Measurements from ENCODE around the gene PRPH2.
"Not testable (repeated sequence)": the region's sequence is repeated elsewhere in the genome, so short reads cannot be mapped to it uniquely, and the experiment has no call there.

Gene PRPH2

GRCh38 chr6:42742116-42742894 lies 19.9 kb upstream of the PRPH2 start:
- Histone ChIP-seq H3K4me3 (no peak overlapping the region), H3K27ac (no peak overlapping the region)
- no peak for TF ChIP-seq CTCF (IDR thresholded peaks at IDR 0.05)
- DNase-seq (ENCODE audit: low spot score), result no peak

- Histone ChIP-seq H3K27ac (no peak overlapping the region), H3K4me3 (no peak overlapping the region)
- no peak for DNase-seq (ENCODE audit: low spot score)
- no peak for TF ChIP-seq CTCF (IDR thresholded peaks at IDR 0.05)
Observed at GRCh38 chr6:42740725-42741124, 18.3 kb upstream of the PRPH2 start.

- DNase-seq (ENCODE audit: low spot score), result no peak
- no peak overlapping the region for H3K4me3 ChIP-seq
- TF ChIP-seq CTCF (IDR thresholded peaks at IDR 0.05), result no peak
- H3K27ac ChIP-seq, result no peak overlapping the region
Observed at GRCh38 chr6:42735976-42736375, 13.6 kb upstream of the PRPH2 start.

GRCh38 chr6:42733867-42734481 lies 11.6 kb upstream of the PRPH2 start:
- H3K27ac ChIP-seq; DNase-seq (ENCODE audit: low spot score); H3K4me3 ChIP-seq: not testable (repeated sequence)

GRCh38 chr6:42729731-42730130 lies 7.3 kb upstream of the PRPH2 start:
- DNase-seq (ENCODE audit: low spot score), result no peak
- TF ChIP-seq CTCF (IDR thresholded peaks at IDR 0.05), result no peak

GRCh38 chr6:42727627-42728026 lies 5.2 kb upstream of the PRPH2 start:
- Histone ChIP-seq H3K27ac (peak overlapping the region in 1 of 2 donors; percentile 72), H3K4me3 (peak overlapping the region; percentile 73)
- DNase-seq (ENCODE audit: low spot score), result no peak
- no peak for TF ChIP-seq CTCF (IDR thresholded peaks at IDR 0.05)

More at GRCh38 chr6:42729731-42730130, 7.3 kb upstream of the PRPH2 start:
- Histone ChIP-seq H3K27ac (no peak overlapping the region), H3K4me3 (no peak overlapping the region)

GRCh38 chr6:42727087-42727611 lies 4.8 kb upstream of the PRPH2 start:
- no peak for TF ChIP-seq CTCF (IDR thresholded peaks at IDR 0.05)
- DNase-seq (ENCODE audit: low spot score), result no peak

More at GRCh38 chr6:42727087-42727611, 4.8 kb upstream of the PRPH2 start:
- H3K27ac ChIP-seq, result peak overlapping the region; percentile 65 to 72
- H3K4me3 ChIP-seq, result peak overlapping the region; percentile 73

All from coronary artery (tissue), 2 donors.